Effector memory CD4-positive, alpha-beta T cell (primary cell): Measurements from ENCODE around the gene COBL.

ENCODE experiments used
- DNase-seq, 3 donors: peaks; one replicate each; pipeline ENCODE4 v3.0.0-alpha.2; 2020
- H3K27ac ChIP-seq: 2 replicates; pipeline ENCODE4 v1.7.0; 2013; ENCODE audit warnings: mild to moderate bottlenecking, low read length, moderate library complexity; ENCODE audit not compliant: insufficient read depth, poor library complexity, severe bottlenecking
- H3K27me3 ChIP-seq: replicated peaks from 2 replicates; pipeline ENCODE4 v1.7.0; 2013; ENCODE audit warnings: mild to moderate bottlenecking, low read length; ENCODE audit not compliant: insufficient read depth, control insufficient read depth, poor library complexity, severe bottlenecking
- H3K36me3 ChIP-seq: 2 replicates; pipeline ENCODE4 v1.7.0; 2013; ENCODE audit warnings: mild to moderate bottlenecking, low read length, moderate library complexity; ENCODE audit not compliant: control insufficient read depth, insufficient read depth
- H3K4me1 ChIP-seq: 2 replicates; pipeline ENCODE4 v1.7.0; 2013; ENCODE audit warnings: low read length, mild to moderate bottlenecking; ENCODE audit not compliant: control insufficient read depth, insufficient read depth, poor library complexity, severe bottlenecking
- H3K4me3 ChIP-seq: 2 replicates; pipeline ENCODE4 v1.7.0; 2013; ENCODE audit warnings: low read length, low read depth, mild to moderate bottlenecking; ENCODE audit not compliant: insufficient read depth, poor library complexity, severe bottlenecking
- H3K9me3 ChIP-seq: 2 replicates; pipeline ENCODE4 v1.7.0; 2013; ENCODE audit warnings: mild to moderate bottlenecking, low read length, moderate library complexity; ENCODE audit not compliant: control insufficient read depth

Gene COBL

DNA sequence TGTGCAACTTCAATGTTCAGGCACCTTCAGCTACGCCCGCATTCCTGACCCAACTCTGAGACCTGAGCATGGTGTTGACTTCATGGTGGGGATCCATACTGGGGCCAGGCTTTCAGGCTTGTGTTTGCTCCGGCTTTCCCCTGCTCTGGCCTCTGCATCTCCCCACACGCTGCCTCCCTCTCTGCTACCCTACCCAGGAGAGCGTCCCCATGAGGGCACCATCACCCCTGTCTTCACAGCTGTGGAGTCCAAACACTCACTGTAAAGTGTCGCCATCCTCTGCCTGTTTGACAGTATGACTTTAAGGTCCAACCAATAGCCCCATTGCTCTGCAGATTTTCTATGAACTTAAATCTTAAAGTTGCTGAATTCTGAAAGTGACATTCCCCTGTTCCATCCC is 334.9 kb downstream of the COBL start:
- DNase-seq = no peak
- H3K27me3 ChIP-seq = no peaks in the 10 kb centered on the region
- no peaks in the 10 kb centered on the region for H3K9me3 ChIP-seq
- H3K27ac ChIP-seq = no peak overlapping the region
- H3K36me3 ChIP-seq = no peaks in the 10 kb centered on the region
- no peak overlapping the region for H3K4me3 ChIP-seq
- H3K4me1 ChIP-seq = no peaks in the 10 kb centered on the region

DNA sequence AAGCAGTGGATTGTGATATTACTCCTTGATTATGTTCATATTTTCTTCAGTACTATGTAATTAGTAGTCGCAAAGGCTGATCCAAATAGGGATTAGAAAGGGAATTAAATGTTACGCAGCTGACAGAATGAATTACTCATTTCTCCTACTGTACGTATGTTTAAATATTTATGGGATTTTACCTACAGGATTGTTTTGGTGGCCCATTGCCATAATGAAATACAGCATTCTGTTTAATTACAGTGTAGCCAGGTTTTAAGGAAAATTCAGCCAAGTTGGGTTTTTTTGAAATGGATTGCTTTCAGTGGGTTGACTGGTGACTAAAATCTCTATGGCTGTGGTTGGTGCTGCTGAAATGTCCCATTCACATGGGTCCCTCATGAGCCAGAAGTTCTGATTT is 336.2 kb downstream of the COBL start:
- no peak overlapping the region for H3K27ac ChIP-seq
- no peaks in the 10 kb centered on the region for H3K4me1 ChIP-seq
- no peaks in the 10 kb centered on the region for H3K36me3 ChIP-seq
- no peak overlapping the region for H3K4me3 ChIP-seq
- no peak for DNase-seq
- no peaks in the 10 kb centered on the region for H3K27me3 ChIP-seq
- no peaks in the 10 kb centered on the region for H3K9me3 ChIP-seq

DNA sequence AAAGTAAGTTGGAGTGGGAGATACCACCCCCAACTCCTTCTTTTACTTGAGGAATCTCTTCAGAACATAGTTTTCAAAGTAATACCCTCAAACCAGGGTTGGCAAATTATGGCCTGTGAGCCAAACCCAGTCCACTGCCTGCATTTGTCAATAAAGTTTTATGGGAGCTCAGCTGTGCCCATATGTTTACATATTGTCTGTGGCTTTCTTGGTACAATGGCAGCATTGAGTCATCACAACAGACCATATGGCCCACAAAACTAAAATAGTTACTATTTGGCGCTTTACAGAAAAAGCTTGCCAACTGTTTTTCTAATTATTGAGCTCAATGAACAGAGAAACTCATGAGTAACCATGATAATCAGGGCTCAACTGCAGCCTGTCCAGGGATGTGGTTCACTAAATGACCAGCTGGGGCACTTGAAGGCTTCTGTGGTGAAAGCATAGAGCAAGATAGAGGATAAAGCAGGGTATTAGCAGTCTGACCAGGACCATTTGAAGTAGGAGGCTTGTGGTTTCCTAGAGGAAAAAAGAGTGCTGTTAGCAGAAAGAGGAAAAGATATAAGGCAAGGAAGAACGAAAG is 337.9 kb downstream of the COBL start:
- H3K9me3 ChIP-seq = no peaks in the 10 kb centered on the region

DNA sequence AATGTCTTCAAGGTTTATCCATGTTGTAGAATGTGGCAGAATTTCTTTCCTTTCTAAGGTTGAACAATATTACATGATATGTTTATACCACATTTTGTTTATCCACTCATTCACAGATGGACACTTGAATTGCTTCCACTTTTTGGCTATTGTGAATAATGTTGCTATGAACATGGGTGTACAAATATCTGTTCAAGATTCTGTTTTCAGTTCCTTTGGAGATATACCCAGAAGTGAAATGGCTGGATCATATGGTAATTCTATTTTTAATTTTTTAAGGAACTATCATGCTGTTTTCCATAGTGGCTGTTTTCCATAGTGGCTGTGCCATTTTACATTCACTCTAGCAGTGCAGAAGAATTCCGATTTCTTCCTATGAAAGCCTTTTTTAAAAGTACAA is 339.2 kb downstream of the COBL start:
- Histone ChIP-seq H3K27me3 (no peaks in the 10 kb centered on the region), H3K4me1 (no peaks in the 10 kb centered on the region), H3K36me3 (no peaks in the 10 kb centered on the region)

More for the DNA sequence above, 337.9 kb downstream of the COBL start:
- Histone ChIP-seq H3K4me3 (no peak overlapping the region), H3K36me3 (no peaks in the 10 kb centered on the region), H3K27ac (no peak overlapping the region), H3K4me1 (no peaks in the 10 kb centered on the region), H3K27me3 (no peaks in the 10 kb centered on the region)
- no peak for DNase-seq

DNA sequence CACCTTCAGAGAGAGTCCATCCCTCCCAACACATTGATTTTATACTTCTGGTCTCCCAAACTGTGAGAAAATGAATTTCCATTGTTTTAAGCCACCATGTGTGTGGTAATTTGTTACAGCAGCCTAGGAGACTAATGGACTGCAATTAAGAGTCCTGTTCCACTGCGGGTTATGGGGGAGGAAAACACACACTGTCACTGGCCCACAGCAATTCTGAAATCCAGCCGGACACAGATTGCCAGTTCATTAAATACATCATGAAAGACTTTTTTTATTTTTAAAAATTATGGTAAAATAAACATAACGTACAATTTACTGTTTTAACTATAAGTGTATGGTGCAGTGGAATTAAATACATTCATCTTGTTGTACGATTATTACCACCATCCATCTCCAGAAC is 340.5 kb downstream of the COBL start:
- no peak overlapping the region for H3K27ac ChIP-seq
- H3K9me3 ChIP-seq = no peaks in the 10 kb centered on the region
- DNase-seq = no peak
- H3K36me3 ChIP-seq = no peaks in the 10 kb centered on the region
- no peaks in the 10 kb centered on the region for H3K4me1 ChIP-seq
- H3K4me3 ChIP-seq = no peak overlapping the region
- no peaks in the 10 kb centered on the region for H3K27me3 ChIP-seq

More for the DNA sequence above, 339.2 kb downstream of the COBL start:
- DNase-seq = no peak
- H3K27ac ChIP-seq = no peak overlapping the region
- H3K4me3 ChIP-seq = no peak overlapping the region
- H3K9me3 ChIP-seq = no peaks in the 10 kb centered on the region

DNA sequence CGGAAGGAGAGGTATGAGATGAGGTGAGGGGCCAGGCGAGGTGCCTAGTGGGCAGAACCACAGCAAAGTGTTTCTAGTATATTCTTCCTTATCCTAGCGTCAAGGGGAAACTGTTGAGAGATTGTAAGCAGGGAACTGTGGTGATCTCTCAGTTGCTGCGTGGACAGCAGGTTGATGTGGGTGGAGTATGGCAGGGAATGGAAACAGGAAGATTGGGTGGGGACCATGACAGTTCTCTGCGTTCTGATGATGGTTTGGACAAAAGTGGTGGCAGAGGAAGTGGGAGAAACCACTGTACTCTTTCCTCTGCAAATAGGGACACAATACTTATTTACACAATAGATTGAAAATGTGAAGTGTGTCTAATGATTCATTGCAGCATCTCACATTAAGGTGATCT is 342.4 kb downstream of the COBL start:
- no peak for DNase-seq
- no peaks in the 10 kb centered on the region for H3K36me3 ChIP-seq
- no peak overlapping the region for H3K27ac ChIP-seq
- no peak overlapping the region for H3K4me3 ChIP-seq
- no peaks in the 10 kb centered on the region for H3K4me1 ChIP-seq
- no peaks in the 10 kb centered on the region for H3K27me3 ChIP-seq
- no peaks in the 10 kb centered on the region for H3K9me3 ChIP-seq

DNA sequence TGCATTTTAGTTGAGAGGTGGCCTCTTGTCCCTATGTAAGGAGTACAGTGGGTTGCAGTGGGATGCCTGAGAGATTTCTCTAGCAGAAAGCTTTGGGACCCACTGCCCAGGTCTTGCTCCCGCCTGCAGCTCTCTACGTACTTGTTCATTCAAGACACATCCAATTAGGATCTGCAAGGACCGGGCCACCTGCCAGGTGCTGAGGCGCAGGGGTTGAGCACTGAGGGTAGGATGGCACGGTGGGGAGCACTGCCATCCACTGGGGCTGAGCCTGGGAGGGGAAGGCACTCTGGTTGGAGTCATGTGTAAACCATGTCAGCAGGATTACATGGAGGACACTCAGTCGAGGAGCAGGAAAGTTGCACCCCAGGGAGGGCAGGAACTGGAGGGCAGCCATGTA is 342.8 kb downstream of the COBL start:
- H3K4me1 ChIP-seq = no peaks in the 10 kb centered on the region
- no peak overlapping the region for H3K27ac ChIP-seq
- H3K36me3 ChIP-seq = no peaks in the 10 kb centered on the region
- no peak for DNase-seq
- H3K9me3 ChIP-seq = no peaks in the 10 kb centered on the region
- H3K27me3 ChIP-seq = no peaks in the 10 kb centered on the region
- no peak overlapping the region for H3K4me3 ChIP-seq

DNA sequence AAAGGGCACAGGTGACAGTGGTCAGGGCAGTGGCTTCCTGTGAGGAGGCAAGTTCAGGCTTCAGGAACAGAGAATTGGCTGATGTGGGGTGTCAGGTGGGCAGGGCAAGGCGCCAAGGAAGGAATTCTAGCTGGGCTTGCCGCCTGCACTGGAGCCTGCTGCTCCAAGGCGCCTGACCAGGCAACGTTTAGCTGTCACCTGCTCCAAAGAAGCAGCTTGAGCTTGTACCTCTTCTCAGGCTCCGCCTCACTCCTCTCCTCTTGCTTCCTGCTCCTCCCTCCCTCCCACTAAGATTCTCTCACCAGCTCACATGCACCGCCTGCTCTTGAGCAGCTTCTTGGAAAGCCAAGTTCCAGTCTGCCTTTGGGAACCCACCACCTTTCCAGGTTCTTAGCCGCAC is 346.5 kb downstream of the COBL start:
- no peak for DNase-seq
- Histone ChIP-seq H3K36me3 (no peaks in the 10 kb centered on the region), H3K9me3 (no peaks in the 10 kb centered on the region), H3K27ac (no peak overlapping the region), H3K4me1 (no peaks in the 10 kb centered on the region), H3K27me3 (no peaks in the 10 kb centered on the region), H3K4me3 (no peak overlapping the region)
